ENCODE measurements around the gene NAPB. TPM values are rescaled to one million over a fixed set of nuclear protein-coding genes. Genes with fewer than 3 reads are reported as not detected.
A peak's percentile ranks its signal among the peaks of the same experiment; 100 is the strongest.

NAPB gene
- total RNA-seq, 1 donor from 2014 or later, result 6.5 TPM

DNA sequence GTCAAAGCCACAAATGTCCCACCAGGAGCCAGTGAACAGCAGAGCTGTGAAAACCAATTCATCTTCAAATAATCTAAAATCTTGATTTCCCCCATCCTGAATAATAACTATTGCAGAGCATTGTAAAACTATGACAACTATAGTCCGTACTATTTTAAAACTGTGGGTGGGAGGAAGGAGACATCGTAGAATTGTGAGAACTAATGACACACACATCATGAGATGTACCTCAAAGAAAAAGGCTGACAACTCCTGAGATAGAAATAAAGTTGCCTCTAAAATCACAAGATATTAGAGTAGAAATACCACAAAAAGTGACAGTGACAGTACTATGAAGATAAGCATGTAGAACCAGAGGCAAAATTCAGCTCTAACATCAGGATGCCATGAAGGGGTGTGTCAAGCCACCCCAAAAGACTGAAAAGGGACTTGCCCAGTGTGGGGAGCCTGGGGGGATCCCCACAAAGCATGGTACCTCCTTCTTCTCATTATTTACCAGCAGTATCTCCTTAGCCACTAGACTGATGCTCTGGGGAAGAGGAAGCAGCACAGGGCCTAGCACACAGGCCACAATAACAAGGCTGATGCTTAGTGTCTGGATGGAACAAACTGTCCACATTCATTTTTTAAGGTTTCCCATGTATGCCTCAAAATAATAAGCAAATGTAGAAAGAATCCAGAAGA, 13.4 kb downstream of the NAPB start:
- DNase-seq (ENCODE audit: low read depth in 2 of 2), result no peak

DNA sequence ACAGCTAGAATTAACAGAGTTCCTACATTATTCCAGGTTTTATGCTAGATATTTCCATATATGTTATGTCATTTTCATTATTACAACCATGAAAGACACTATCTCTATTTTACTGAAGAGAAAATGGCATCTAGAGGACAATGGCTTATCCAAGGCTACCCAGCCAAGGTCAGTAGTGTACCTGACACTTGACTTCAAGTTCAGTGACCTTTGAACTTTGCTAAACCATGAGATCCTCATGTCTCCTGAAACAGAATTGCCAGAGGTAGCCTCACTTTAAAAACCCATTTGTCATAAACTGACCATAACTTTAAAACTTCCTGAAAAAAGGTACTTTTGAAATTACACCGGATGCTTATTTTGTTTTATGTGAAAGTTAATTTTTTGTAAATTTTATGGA, 14.4 kb downstream of the NAPB start:
- no peak for DNase-seq (ENCODE audit: low read depth in 2 of 2)

DNA sequence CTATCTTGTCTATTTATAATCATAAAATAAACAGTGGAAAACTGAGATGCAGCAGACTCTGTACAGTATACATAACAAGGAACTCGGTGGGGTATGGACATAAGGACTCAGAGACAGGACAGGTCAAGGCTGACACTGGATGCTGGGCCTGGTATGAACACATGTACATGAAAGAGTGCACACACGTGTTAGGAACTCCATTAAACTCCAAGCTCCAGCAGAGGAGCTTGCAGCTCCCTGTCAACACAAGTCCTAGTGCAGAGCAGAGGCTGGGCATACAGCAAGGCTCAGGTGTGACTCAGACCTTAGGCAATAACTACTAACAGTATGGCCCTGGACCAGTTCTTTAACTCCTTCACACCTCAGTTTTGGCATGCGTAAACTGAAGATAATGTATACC, 17.1 kb downstream of the NAPB start:
- DNase-seq (ENCODE audit: low read depth in 2 of 2), result no peak

DNA sequence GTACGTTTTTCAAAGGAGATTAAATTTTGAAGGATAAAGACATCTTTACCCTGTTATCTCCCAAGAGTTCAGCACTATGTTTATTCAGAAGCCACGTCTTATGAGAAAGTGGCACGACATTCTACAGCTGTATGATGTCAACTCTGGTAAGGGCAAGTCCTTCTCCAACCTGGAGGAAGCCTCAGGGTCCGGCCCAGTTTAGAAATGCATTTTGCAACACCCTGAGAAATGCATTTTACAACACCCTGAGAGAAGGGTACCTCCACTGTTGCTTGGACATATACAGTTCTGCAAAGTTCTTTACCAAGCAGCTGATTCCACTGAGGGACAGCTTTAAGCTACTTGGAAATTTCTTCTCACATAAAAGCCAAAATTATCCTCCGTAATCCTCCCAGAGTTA, 17.5 kb downstream of the NAPB start:
- no peak for DNase-seq (ENCODE audit: low read depth in 2 of 2)

DNA sequence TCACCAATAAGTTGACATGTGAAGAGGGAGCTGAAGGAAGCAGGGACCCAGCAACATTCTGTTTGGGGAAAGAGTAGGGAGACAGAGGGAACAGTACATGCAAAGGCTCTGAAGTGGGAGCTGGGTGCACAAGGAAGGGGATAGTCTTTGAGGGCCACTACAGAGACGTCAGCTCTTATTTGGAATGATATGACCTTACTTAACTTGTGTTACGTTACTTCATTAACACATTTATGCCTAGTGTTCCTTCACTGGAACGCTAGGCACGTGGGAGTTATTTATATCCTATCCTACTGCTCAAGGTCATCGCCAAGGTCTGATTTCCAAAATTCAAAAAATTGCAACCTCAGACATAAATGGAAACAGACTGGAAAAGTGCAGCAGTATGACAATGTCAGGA, 20.2 kb downstream of the NAPB start:
- no peak for DNase-seq (ENCODE audit: low read depth in 2 of 2)

DNA sequence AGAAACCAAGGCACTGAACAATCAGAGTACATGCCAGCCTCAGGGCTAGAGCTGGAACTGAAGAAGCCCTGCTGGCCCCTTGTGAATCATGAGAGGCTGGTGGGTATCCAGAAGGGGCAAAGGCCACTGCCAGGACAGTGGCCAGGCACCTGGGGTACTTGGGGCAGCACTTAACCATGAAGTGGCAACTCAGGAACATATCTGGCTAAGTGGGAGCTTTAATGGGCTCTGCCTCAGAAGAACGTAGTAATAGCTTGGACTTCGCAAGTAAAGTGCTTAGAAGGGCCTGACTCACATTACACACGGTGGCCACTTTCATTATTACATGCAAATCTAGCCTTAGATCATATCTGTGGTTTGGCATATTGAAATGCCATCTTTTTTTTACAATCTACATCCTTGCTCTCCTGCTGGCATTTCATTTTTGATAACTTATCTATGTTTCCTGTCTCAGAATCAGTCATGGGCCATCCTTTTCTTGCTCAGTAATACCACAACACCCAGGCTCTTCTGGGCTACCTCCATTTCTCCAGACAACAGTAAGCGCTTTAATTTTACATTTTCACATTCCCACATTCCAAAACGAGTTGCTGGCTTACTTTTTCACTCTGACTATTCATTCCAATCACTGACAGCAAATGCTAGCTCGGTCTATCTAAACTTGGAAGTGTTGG, 21.6 kb downstream of the NAPB start:
- peak in 1 of 2 donors; percentile 14 for DNase-seq (ENCODE audit: low read depth in 2 of 2)

DNA sequence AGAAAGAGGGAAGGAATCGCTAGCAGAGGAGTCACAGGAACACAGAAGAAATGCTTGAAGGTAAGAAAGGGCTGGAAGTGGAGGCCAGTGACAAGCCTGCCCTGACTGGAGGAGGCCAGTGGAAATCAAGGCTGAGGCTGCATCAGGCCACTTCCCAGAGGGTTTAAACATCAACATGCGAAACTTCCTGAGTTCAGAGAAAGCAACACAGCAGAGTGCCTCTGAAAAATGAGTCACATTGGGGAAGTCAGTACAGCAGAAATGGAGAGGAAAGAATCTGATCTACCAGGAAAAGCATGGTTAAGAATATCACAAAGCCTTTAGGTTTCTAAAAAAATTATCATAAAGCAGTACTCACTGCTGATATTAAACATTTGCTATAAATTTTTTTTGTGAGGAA, 23.3 kb downstream of the NAPB start:
- peak; percentile 77 to 86 for DNase-seq (ENCODE audit: low read depth in 2 of 2)

DNA sequence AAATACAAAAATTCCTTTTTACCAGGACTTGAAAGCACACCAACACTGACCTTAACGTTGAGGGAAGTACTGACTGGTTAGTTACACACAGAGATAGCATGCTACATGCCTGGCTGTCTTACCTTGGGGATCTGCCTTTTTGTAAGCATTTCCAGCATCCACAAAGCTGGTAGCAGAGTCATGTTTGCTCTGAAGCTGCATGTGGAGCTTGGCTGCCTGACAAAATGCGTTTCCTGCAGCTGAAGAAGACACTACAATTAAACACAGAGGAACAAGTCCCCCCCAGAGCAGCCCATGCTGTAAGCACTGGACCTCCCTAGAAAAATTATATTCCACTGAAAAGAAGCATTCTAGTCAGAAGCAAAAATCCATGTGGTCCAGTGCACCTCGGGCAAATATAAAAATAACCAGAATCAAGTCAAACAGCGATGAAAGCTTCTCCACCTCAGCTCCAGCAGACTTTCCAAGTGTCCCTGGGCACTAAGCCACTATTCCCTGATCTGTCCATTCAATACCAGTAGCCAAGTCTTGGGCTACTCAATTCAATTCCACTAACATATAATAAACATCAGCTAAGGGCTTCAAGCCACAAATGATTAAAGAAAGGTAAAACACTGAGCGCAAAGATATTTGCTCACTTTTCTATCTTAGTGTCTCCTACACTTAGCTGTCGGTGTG, 24.2 kb downstream of the NAPB start:
- peak; percentile 32 to 63 for DNase-seq (ENCODE audit: low read depth in 2 of 2)

DNA sequence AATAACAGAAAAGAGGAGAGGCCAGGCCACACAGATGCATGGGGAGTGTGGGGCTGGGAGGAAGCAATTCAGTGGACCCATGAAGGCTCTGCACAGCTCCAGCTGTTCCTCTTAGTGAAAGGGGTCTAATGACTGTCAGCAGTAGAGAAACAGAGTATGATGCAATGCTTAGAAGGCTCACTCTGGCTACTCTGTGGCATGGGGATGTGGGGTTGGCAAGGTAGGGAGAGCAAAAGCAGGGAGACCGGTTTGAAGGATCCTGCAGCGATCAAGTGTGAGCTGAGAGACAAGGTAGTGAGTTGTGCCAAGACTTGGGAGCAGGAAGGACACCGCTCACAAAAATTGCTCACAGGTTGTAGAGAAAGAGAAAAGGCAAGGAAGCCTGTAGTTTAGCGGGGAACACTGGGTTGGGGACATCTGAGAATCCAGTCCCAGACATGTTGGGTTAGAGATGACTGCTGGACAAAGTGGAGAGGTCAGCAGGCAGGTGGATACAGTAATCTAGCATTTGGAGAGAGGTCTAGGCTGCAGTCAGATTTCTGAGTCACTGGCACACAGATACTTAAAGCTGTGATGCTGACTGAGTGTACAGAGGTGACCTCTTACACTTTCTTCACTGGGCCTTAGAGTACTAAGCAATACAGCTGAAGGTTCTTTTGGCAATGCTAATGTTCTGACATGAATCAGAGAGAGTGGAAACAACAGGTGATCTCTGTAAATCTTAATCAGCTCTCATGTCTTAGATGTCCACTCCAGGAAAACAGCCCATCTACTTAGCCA, 27.1 kb downstream of the NAPB start:
- DNase-seq (ENCODE audit: low read depth in 2 of 2), result no peak

DNA sequence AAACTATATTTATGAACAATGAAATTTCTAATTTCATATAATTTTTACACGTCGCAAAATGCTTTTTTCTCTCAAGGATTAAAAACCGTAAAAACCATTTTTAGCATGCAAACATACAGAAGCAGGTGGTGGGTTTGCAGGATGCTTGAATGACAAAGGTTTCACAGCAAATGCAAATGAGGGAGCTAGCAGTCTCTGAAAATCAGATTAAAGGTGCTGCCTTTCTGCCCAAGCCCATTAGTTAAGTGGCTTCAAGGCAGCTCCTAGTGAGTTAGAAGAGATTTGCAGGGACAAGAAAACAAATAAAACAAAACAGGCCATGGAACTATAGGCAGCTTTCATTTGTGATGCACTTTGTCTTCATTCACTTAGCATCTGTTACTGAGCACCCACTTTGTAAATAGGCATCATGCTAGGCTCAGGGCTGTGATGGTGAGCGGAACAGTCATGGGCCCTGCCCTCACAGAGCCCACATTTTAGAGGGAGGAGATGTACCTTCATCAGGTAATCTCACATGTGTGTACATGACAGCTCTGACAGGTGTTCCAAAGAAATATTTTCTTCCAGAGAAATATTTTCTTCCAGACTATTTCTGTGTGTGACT, 29.5 kb downstream of the NAPB start:
- DNase-seq (ENCODE audit: low read depth in 2 of 2), result no peak

DNA sequence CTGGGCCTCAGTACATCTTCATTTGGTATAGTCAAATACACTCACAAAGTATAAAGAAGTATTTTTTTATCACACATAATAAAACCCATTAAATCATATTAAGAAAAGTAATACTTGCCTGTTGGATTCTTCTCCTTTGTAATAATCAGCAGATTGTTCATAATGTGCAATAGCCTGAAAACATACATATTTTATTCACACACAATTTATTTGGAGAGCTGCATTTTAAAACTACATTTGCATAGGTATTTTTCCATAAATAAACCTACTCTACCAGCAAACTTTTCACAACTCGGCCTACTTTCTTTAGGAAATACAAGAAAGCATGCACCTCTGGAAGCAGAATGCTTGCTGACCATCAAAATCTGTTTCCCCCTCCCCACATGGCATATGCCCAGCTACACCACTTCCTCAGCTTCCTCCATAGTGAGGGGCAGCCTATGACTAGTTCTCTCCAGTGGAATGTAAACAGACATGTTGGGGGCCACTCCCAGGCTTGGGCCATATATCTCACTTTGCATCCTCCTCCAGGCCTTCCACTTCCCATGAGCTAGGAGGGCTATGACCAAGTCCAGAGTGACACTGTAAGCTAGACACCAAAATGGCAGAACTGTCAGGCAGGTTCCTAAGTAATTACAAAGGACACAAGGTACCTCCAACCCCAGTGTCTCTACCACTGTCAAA, 31.1 kb downstream of the NAPB start:
- peak in 1 of 2 donors; percentile 23 for DNase-seq (ENCODE audit: low read depth in 2 of 2)

DNA sequence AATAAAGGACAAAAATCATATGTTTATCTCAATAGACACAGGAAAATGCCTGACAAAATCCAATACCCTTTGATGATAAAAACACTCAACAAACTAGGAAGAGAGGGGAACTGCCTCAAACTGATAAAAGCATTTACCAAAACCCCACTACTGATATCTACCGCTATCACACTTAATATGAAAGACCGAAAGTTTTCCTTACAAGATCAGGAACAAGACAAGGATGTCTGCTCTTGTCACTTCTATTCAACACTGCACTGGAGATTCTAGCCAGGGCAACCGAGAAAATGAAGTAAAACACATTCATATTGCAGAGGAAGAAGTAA, 34.2 kb downstream of the NAPB start:
- no peak for DNase-seq (ENCODE audit: low read depth in 2 of 2)

DNA sequence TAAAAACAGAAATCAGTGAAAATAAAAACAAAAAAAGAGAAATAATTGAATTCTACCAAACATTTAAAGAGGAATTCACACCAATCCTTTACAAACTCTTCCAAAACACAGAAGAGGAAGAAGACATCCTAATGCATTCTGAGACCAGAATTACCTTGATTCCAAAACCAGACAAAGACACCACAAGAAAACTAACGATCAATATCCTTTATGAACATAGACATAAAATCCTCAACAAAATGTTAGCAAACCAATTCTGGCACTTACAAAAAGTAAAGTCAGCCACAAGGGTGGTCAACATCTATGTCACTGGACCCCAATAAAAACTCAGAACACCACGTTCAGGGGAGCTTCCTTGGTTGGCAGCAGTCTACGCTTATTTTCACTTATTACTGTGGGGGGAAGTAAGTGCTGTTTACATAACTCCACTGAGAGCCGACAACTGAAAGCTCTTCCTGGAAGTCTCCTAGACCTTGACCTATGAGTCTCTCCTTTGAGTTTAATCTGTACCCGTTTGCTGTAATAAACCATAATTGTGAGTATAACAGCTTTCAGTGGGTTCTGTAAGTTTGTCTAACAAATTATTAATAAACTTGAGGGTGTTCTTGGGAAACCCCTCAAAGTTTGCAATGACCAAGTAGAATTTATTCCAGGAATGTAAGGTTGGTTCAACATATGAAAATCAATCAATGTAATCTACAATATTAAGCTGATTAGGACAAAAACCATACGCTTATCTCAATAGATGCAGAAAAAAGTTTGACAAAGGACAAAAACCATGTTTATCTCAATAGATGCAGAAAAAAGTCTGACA, 34.8 kb downstream of the NAPB start:
- DNase-seq (ENCODE audit: low read depth in 2 of 2), result peak in 1 of 2 donors; percentile 52

DNA sequence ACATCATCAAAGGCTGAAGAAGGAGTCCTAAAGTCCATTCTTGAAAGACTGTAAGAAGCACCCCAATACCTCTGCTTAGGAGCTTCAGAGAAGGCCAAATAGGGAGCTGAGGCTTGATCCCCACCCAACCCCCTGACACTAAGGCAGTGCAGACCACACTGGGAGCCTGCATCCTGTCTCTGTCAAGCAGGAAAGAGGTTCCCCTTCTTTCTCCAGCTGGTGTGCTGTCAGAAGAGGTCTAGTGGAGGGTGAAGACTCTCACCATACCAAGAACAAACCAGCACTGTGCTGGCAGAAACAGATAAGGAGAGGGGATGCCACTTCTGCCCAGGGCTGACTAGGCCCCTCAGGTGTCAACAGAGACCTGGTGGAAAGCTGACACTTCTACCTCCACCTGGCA, 39.4 kb downstream of the NAPB start:
- no peak for DNase-seq (ENCODE audit: low read depth in 2 of 2)

DNA sequence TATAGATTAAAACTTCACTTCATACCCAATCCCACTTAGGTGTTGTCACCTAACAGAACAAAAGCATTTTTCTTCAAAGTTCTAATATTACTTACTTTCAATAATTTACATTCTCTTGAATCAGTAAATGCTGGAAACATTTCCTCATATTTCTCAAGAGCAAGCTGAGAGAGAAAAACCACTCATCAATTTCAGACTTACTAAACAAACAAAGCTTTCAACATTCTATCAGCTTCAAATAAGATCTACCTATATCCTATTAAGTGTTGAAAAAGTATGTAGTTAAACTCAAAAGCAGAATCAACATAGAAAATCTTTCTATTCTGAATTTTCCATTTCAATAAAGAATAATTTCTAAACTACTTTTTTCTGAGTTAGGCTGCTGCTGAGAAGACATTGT, 41.5 kb downstream of the NAPB start:
- no peak for DNase-seq (ENCODE audit: low read depth in 2 of 2)

DNA sequence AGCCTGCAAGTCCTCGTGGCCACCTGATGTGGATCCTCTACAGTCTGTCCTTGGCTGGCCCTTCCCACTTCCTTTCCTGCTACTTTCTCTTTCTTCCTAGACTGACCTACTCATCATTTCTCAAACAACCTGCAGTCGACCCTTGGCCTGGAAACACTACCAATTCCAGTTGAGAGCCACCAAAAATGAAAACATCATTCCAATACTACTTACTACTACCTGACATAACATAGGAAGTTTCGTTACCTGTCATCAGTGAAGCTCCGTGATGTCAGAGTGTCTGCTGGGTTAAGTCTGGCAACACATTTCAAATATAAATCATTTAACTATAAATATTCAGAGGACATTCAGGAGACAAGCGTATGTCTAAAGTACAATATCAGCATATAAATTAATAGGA, 45.5 kb downstream of the NAPB start:
- DNase-seq (ENCODE audit: low read depth in 2 of 2), result no peak

DNA sequence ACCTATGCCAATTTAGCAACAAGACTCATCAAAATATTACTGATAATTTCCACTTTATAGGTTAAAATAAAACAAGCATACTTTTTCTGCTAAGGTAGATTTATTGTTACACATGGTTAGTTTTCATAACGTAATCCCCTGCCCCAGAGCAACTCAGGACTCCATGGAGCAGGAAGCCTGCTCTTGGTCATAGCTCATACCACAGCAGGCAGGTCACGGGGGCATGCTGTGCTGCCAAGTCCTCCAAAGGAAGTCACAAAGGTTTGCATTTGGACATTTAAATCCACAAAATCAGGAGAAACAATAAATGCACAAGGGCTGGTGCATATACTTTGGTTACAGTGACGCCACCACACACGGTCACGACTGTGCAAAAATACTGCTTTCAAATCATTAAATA, 46.8 kb downstream of the NAPB start:
- peak; percentile 81 to 89 for DNase-seq (ENCODE audit: low read depth in 2 of 2)

DNA sequence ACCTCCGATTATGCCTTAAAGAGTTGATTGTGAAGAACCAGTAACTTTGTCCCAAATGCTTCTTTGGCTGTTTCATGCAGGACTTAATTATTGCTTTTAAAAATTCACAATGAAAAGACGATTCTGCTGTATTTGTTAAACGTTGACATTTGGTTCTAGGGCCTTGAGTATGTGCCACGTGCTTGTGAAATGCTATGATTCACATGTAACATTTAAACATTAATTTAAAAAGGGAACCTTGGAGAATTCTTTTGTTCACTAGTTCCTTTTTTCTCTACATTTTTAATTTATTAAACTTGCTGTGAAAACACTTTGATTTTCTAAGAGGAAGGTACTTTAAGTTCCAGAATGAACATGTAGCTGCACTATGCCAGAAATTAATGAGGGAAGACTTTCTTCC, 49.8 kb downstream of the NAPB start:
- DNase-seq (ENCODE audit: low read depth in 2 of 2), result no peak

DNA sequence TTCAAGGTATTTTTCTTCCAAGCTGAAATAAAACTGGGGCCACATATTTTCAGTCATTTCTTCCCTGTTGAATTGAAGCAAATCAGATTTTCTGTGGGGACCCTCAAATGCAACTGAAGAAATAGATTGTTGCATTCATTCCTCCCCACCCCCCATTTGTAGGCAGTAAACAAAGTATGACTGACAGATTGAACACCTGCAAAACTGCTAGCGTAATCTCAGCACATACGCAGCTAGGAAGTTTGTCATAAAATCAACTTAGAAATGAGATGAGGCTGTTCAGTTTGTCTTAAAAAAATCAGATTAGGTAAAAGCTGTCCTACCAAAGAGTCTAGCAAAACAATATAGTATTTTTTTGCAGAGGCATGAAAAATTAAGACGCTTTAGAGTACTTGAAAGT, 50.4 kb downstream of the NAPB start:
- DNase-seq (ENCODE audit: low read depth in 2 of 2), result no peak

DNA sequence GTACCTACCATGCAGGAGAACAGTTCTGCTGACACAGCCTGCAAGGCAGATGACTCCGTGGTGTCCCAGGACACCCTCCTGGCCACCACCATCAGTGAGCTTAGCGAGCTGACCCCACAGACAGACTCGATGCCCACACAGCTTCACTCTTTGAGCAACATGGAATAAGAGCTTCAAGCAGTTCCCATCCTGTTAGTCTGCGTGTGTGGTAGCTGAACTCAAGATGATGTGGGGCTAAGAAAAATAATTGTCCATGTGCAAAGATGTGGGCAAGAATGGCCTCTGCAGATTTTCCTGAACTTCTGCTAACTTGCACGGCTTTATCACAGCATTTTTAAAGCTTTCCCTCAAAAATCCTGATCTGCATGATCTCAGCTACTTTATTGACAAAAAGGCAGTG, 51.0 kb downstream of the NAPB start:
- DNase-seq (ENCODE audit: low read depth in 2 of 2), result no peak
